ENCODE data around the gene PTPRN2.

Gene PTPRN2

GRCh38 chr7:157497744-157498651 is 1089.6 kb downstream of the PTPRN2 start:
- no peak for TF ChIP-seq CTCF (IDR thresholded peaks at IDR 0.05; ENCODE audit: control insufficient read depth, extremely low read depth, insufficient read depth)
- DNase-seq (ENCODE audit: low read depth): peak; percentile 27
- H3K4me3 ChIP-seq (ENCODE audit: low read depth, low read length): no peak overlapping the region

GRCh38 chr7:157497367-157497743 is 1090.3 kb downstream of the PTPRN2 start:
- no peak for TF ChIP-seq CTCF (IDR thresholded peaks at IDR 0.05; ENCODE audit: control insufficient read depth, extremely low read depth, insufficient read depth)
- no peak for DNase-seq (ENCODE audit: low read depth)

GRCh38 chr7:157496416-157497275 is 1091.0 kb downstream of the PTPRN2 start:
- no peak for TF ChIP-seq CTCF (IDR thresholded peaks at IDR 0.05; ENCODE audit: control insufficient read depth, extremely low read depth, insufficient read depth)
- H3K4me3 ChIP-seq (ENCODE audit: low read depth, low read length): no peak overlapping the region
- DNase-seq (ENCODE audit: low read depth): no peak

More at GRCh38 chr7:157497367-157497743, 1090.3 kb downstream of the PTPRN2 start:
- no peak overlapping the region for H3K4me3 ChIP-seq (ENCODE audit: low read depth, low read length)

GRCh38 chr7:157495594-157495993 is 1092.0 kb downstream of the PTPRN2 start:
- H3K4me3 ChIP-seq (ENCODE audit: low read depth, low read length): no peak overlapping the region
- no peak for TF ChIP-seq CTCF (IDR thresholded peaks at IDR 0.05; ENCODE audit: control insufficient read depth, extremely low read depth, insufficient read depth)

GRCh38 chr7:157495177-157495553 is 1092.5 kb downstream of the PTPRN2 start:
- DNase-seq (ENCODE audit: low read depth): no peak
- no peak overlapping the region for H3K4me3 ChIP-seq (ENCODE audit: low read depth, low read length)
- TF ChIP-seq CTCF (IDR thresholded peaks at IDR 0.05; ENCODE audit: control insufficient read depth, extremely low read depth, insufficient read depth): no peak

More at GRCh38 chr7:157495594-157495993, 1092.0 kb downstream of the PTPRN2 start:
- DNase-seq (ENCODE audit: low read depth): no peak

GRCh38 chr7:157494506-157495176 is 1093.0 kb downstream of the PTPRN2 start:
- TF ChIP-seq CTCF (IDR thresholded peaks at IDR 0.05; ENCODE audit: control insufficient read depth, extremely low read depth, insufficient read depth): no peak

More at GRCh38 chr7:157494506-157495176, 1093.0 kb downstream of the PTPRN2 start:
- H3K4me3 ChIP-seq (ENCODE audit: low read depth, low read length): no peak overlapping the region
- no peak for DNase-seq (ENCODE audit: low read depth)

All from LNCaP clone FGC (cell line).